Neural crest cell (in vitro differentiated cells): Measurements from ENCODE around the gene AMOTL2. TPM values are rescaled to one million over a fixed set of nuclear protein-coding genes. Genes with fewer than 3 reads are reported as not detected.
A peak's percentile ranks its signal among the peaks of the same experiment; 100 is the strongest.

Experiments used
- DNase-seq: peaks from one replicate; pipeline ENCODE4 v3.0.0; 2021; ENCODE audit warnings: low read depth, mixed read lengths, low spot score
- H3K27ac Mint-ChIP-seq: one replicate; pipeline ENCODE4 v1.8.0; 2021; ENCODE audit warnings: mild to moderate bottlenecking, mixed read lengths; ENCODE audit not compliant: unreplicated experiment
- H3K27me3 Mint-ChIP-seq: 2 replicates; pipeline ENCODE4 v1.8.0; 2021; ENCODE audit warnings: low read depth, mild to moderate bottlenecking, mixed read lengths
- H3K36me3 Mint-ChIP-seq: 2 replicates; pipeline ENCODE4 v1.8.0; 2021; ENCODE audit warnings: low read depth, mild to moderate bottlenecking, mixed read lengths
- H3K4me1 Mint-ChIP-seq: 2 replicates; pipeline ENCODE4 v1.8.0; 2021; ENCODE audit warnings: mixed read lengths
- H3K4me3 Mint-ChIP-seq: one replicate; pipeline ENCODE4 v1.8.0; 2021; ENCODE audit warnings: mild to moderate bottlenecking, mixed read lengths
- H3K9me3 Mint-ChIP-seq: 2 replicates; pipeline ENCODE4 v1.8.0; 2021; ENCODE audit warnings: mixed read lengths
- CTCF ChIP-seq: fragments of 200-600 bp; sonication (generic); conservative IDR thresholded peaks from 2 replicates; pipeline ENCODE4 v1.5.0; 2021; ENCODE audit warnings: antibody characterized with exemption, mild to moderate bottlenecking
- total RNA-seq: library from RNA; stranded (reverse); gene quantifications from 2 replicates; pipeline ENCODE4 v1.2.1, GENCODE V29; 2021

The AMOTL2 gene
- total RNA-seq, 1 donor from 2014 or later = 59.5 TPM

- H3K9me3 Mint-ChIP-seq = peaks cover 5% of the 10 kb centered on the region
- H3K36me3 Mint-ChIP-seq = peaks cover 2% of the 10 kb centered on the region
- no peak for TF ChIP-seq CTCF
- H3K27ac Mint-ChIP-seq = peak overlapping the region; percentile 38
- H3K4me1 Mint-ChIP-seq = peaks cover 4% of the 10 kb centered on the region
- no peaks in the 10 kb centered on the region for H3K27me3 Mint-ChIP-seq
- no peak for DNase-seq
- no peak overlapping the region for H3K4me3 Mint-ChIP-seq
Observed at GRCh38 chr3:134341389-134341788, 32.9 kb downstream of the AMOTL2 start.

- H3K27ac Mint-ChIP-seq = no peak overlapping the region
- peaks cover 4% of the 10 kb centered on the region for H3K4me1 Mint-ChIP-seq
- no peaks in the 10 kb centered on the region for H3K36me3 Mint-ChIP-seq
- no peak for DNase-seq
- TF ChIP-seq CTCF = no peak
- no peaks in the 10 kb centered on the region for H3K27me3 Mint-ChIP-seq
- peaks cover 2% of the 10 kb centered on the region for H3K9me3 Mint-ChIP-seq
- no peak overlapping the region for H3K4me3 Mint-ChIP-seq
Observed at GRCh38 chr3:134340982-134341365, 33.3 kb downstream of the AMOTL2 start.

- Mint-ChIP-seq H3K27ac (no peak overlapping the region), H3K27me3 (no peaks in the 10 kb centered on the region), H3K4me1 (peaks cover 4% of the 10 kb centered on the region), H3K36me3 (no peaks in the 10 kb centered on the region), H3K4me3 (no peak overlapping the region), H3K9me3 (peaks cover 2% of the 10 kb centered on the region)
- TF ChIP-seq CTCF = no peak
- no peak for DNase-seq
Observed at GRCh38 chr3:134340362-134340981, 33.8 kb downstream of the AMOTL2 start.

GRCh38 chr3:134339913-134340312, 34.3 kb downstream of the AMOTL2 start:
- no peak overlapping the region for H3K27ac Mint-ChIP-seq

GRCh38 chr3:134339331-134339730, 34.9 kb downstream of the AMOTL2 start:
- no peaks in the 10 kb centered on the region for H3K27me3 Mint-ChIP-seq
- no peak for DNase-seq
- no peak overlapping the region for H3K4me3 Mint-ChIP-seq
- H3K27ac Mint-ChIP-seq = no peak overlapping the region
- H3K36me3 Mint-ChIP-seq = no peaks in the 10 kb centered on the region
- peaks cover 4% of the 10 kb centered on the region for H3K4me1 Mint-ChIP-seq
- H3K9me3 Mint-ChIP-seq = no peaks in the 10 kb centered on the region
- no peak for TF ChIP-seq CTCF

More at GRCh38 chr3:134339913-134340312, 34.3 kb downstream of the AMOTL2 start:
- Mint-ChIP-seq H3K36me3 (no peaks in the 10 kb centered on the region), H3K27me3 (no peaks in the 10 kb centered on the region), H3K9me3 (no peaks in the 10 kb centered on the region), H3K4me3 (no peak overlapping the region), H3K4me1 (peaks cover 4% of the 10 kb centered on the region)
- no peak for DNase-seq
- no peak for TF ChIP-seq CTCF
